Measurements from ENCODE around the gene KRTAP10-1.
"Not testable (repeated sequence)": the region's sequence is repeated elsewhere in the genome, so short reads cannot be mapped to it uniquely, and the experiment has no call there.

KRTAP10-1 gene

DNA sequence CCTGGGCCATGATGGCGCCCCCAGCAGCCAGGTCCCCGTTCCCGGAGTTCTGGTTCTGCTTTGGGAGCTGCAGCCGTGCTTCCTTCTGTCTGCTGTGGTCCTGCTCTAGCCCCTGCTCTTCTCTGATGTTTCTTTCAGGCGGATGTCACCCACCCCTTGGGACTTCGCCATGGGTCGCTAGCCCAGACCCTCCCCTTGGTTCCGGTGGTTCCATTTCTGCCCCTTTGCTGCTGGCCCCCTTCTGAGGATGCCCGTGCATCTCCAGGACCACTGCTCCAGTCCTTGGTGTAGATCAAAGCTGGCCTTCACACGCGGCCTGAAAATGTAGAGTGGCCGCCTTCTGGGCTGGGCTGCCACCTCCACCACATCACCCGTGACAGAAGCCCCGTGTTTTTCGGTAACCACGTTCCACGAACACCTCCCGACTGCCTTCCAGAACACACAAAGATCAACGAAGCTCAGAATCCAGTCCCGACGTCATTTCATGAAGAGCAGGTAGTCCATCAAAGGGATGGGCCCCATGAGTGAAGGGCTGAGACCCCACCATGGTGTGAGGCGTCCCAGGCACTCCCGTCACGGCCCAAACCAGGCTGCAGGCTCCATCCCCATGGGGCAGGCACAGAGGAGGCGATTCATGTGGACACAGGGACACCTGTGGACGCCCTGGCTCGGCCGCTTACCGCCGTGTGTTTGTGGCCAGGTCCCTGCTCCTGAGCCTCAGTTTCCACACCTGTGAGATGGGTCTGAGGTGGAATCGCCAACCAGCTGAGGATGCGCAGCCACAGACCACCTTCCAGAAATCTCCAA is 24.4 kb downstream of the KRTAP10-1 start:
- DNase-seq (ENCODE audit: low spot score) = no peak

DNA sequence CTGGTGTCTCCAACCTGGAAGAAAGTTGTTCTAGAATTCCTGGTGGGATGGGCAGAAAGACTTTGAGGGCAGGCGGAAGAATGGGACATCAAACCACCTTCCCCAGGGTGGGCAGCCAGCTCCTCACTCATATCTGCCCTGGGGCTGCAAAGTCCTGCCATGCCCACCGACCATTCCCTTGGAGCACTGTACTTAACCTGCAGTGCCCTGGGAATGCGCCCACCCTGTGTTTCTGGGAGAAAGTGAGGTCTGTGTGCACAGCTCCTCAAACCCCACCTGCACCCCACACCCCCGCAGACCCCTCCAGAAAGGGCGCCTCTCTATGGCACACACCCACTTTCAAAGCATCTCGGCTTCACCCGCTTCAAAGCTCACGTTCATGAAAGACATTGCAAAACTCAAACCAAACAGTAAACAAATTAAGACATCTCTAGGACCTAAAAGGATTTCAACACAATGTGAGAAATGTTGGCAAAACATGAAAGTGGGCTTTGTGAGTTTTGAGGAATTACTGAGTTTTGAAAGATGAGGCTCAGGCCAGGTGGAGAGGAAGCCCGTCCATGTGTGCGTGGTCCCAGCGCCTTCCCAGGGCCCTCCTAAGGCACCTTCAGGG is 25.1 kb downstream of the KRTAP10-1 start:
- no peak for DNase-seq (ENCODE audit: low spot score)

DNA sequence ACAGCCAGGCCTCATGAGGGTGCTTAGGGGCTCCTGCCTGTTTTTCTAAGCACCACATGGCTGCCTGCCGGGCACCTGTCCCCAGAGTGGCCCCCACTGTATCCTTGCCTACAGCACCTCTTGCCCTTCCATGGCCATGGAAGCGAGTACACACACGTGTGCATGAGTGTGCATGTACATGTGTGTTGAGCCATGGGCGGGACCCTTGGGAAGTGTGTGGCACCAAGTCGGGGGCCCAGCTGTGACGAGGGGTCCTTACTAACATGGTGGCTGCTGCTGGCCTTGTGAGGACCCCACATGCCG is 25.8 kb downstream of the KRTAP10-1 start:
- DNase-seq (ENCODE audit: low spot score) = no peak

DNA sequence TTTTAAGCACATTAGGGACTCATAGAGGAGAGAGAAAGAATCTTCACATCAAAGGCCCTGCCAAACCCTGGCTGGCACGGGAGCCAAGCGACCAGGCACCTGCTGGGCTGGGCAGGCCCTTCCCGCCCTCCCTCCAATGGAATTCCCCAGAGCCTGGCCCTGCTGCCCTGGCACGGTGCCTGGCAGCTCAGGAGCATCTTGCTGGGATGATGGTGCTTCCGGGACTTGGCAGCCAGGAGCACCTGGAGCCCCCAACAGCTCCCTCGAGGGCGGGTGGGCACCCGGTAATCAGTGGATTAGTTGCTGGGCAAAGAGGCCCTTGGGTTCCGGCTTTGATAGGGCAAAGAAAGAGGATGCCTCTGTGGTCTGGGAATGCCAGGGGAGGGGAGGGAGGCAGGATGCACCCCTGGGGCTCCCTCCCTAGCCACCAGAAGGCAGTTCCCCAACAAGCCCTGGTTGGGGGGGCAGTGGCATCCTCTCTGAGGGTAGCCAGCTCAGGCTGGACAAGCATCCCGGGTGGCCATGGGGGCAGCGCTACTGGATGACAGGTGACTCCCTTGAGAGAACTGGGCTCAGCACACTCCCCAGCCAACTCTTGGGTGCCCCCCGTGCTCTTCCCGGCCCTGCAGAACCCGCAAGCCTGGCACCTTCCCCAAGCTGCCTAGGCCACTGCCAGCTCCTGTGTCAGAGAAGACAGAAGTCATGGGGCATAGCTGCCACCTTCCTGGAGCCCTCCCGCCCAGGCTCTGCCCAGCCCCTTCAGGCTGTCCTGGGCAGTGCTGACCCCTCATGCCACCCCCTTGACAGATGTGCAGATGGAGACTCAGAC is 26.4 kb downstream of the KRTAP10-1 start:
- no peak for DNase-seq (ENCODE audit: low spot score)

DNA sequence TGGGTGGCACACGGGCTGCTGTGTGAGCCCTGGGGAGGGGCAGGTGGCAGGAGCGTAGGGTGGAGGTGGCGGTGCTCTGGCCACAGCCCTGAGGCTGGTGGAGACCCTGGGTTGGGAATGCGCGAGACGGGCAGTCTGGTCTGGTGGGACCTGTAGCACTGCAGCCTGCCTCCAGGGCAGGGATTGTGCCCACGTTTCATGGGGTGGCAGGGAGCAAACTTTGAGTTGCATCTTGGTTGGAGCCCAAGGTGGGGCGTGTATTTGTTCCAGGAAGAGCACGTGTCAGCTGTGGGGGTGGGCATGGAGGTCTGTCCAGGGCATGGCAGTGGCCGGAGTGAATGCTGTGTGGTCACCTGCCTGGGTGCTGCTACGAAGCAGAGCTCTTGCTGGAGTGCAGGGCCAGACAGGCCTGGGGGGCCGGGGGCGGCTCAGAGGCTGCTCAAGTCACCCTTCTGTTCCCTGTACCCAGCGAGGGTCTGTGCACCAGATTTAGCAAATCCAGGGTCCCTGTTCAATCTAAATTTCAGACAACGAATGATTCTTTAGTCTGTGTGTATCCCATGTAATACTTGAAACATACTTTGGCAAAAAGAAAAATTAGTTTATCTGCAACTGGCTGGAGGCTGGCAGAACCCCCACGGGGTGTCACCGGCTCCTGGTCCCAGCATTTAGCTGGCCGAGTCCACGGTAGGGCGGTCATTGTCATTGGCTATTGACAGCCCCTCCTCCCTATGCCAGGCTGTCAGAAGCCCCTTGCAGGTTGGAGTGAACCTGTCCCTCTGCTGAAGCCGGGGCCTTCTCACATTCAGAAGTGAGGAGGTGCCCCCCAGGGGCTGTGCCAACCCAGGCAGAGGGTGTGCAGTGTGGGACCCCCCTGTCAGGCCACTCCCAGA is 27.3 kb downstream of the KRTAP10-1 start:
- DNase-seq (ENCODE audit: low spot score) = no peak

DNA sequence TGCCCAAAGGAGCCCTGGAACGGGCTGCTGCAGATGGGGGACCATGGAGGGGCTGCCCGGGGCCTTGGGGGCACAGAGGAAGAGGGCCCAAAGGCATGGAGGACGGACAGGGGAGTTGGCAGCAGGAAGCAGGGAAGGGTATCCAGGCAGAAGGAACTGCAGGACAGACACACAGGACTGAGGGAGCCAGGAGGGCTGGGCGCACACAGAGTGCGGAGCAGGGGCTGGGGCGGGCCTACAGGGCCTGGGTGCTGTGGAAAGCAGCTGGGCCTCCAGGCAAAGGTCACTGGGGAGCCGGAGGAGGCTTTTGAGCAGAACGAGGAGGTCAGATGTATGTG is 28.1 kb downstream of the KRTAP10-1 start:
- DNase-seq (ENCODE audit: low spot score) = no peak

DNA sequence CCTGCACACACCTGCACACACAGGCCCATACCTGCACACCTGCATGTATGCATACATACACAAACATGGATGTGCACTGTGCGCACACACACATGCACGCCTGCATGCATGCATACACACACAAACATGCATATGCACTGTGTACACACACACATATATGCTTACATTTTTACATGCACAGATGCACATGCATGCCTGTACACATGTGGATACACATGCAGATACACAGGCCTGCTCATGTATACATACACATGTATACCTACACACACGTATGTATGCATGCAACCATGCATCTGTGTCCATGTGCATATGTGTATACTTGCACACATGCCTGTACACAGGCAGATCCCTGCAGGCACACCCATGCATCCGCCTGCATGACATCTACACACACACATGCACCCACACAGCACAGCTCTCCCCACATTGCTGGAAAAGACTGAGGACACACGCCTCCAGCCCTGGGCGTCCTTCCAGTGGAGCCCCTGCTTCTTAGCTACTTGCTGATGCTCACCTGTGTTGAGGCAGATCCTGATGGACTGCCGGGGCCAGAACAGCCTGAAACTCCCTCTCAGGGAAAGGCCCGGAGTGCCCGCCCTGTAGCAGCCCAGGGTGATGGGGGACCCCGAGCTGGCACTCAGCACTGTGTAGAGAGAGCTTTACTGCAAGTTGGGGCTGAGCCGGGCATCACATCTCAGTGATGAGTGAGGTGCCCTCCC is 28.6 kb downstream of the KRTAP10-1 start:
- no peak for DNase-seq (ENCODE audit: low spot score)

DNA sequence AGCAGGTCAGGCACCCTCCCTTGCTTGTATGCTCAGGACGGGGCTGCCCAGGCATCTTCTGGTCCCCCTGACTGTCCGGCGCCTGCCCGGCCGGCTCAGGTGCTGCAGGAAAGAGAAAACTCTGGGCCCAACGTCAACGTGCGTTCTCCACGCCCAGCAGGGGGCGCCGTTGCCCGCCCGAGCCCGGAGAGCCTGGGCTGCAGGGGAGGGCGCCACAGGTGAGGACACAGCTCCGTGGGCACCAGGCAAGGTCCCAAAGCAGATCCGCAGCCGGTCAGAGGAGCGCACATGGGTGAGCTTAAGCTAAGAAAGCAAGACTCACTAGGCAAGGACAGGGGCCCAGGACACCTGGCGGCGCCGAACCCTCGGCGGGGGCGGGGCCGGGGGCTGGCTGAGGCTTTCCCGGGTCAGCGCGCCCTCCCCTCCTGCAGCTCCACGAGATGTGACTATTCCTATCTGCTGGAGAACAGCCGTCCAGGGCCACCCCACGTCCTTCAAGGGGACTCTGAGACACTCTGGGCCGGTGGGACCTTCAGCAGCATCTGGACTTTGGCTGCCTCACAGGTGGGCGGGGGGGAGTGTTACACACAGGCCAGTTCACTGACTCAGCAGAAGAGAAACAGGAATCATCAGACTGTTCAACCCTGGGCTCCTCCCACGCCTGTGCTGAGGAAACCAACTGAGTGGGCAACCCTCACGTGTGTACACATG is 29.3 kb downstream of the KRTAP10-1 start:
- peak; percentile 22 for DNase-seq (ENCODE audit: low spot score)

DNA sequence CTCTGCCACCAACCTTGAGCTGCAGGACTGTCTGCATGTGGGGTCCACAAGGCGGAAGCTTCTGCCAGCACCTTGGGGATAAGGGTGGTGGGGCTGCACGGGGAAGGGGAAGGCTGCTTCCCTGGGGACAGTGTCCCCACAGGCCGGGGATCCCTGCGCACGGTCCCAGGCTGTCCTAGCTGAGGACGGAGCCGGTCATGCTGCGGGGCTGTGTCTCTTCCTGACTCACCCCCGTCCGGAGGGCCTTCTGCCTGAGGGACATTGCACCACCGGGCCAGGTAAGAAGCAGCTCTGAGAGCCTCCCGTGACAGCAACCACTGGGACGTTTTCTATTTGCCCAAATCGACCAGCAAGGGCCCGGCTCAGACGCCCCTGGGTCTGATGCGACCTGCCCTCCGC is 29.9 kb downstream of the KRTAP10-1 start:
- no peak for DNase-seq (ENCODE audit: low spot score)

DNA sequence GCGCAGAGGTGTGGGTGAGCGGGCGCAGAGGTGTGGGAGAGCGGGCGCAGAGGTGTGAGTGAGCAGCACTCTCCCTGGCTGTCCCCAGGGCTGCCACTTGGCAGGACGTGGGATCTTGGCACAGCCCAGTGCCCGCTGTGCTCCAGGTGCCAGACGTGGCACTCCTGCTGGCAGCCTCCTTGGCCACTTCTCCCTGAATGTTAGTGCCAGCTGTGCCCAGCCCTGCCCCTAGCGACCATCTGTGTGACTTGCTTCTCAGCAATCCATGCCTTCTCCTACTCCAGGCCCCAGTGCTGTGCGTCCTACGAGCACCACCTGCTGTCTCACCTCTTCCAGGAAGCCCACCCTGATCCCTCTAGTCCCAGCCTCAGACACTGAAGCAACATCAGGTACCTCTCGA is 30.5 kb downstream of the KRTAP10-1 start:
- DNase-seq (ENCODE audit: low spot score) = no peak

DNA sequence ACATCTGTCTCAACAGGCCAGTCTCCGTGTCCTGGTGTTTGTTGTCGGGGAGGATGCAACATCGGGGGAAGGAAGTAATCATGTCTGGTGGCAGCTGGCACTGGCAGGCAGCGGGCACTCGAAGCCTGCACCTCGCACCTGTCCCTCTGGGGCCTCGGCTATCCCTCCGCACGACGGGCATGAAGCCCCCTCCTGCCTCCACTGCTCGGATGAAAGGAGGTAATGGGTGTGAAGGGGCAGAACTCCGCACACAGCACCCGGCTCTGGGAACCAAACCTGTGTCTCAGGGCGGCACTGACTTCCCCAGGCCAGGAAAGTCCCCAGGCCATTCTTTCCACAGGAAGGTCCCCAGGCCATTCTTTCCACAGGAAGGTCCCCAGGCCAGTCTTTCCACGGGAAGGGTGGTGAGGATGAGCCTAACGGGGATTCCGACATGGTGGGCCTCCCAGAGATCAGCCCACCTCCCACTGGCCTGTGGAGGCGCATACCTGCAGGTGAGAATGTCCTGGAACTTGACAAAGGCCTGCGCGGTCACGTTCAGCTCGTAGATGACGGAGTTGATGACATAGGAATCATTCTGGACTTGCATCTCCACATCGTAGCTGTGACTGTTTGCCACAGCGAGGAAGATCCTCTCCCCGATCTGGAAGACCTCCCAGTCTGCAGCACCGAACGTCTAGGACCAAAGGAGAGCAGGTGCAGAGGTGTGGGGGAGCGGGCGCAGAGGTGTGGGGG is 31.1 kb downstream of the KRTAP10-1 start:
- no peak for DNase-seq (ENCODE audit: low spot score)

DNA sequence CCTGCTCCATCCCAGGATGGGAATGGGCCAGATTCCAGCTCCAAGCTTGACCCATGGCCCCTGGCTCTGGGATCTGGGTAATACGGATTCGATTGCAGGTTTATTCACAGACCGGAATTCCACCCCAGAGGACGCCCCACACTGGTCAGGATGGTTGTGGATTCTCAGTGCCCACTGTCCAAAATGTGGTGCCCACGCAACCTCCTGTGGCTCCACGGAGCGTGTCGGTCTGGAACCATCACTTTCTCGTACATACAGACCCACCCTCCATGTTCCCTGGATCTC is 31.6 kb downstream of the KRTAP10-1 start:
- DNase-seq (ENCODE audit: low spot score) = no peak

DNA sequence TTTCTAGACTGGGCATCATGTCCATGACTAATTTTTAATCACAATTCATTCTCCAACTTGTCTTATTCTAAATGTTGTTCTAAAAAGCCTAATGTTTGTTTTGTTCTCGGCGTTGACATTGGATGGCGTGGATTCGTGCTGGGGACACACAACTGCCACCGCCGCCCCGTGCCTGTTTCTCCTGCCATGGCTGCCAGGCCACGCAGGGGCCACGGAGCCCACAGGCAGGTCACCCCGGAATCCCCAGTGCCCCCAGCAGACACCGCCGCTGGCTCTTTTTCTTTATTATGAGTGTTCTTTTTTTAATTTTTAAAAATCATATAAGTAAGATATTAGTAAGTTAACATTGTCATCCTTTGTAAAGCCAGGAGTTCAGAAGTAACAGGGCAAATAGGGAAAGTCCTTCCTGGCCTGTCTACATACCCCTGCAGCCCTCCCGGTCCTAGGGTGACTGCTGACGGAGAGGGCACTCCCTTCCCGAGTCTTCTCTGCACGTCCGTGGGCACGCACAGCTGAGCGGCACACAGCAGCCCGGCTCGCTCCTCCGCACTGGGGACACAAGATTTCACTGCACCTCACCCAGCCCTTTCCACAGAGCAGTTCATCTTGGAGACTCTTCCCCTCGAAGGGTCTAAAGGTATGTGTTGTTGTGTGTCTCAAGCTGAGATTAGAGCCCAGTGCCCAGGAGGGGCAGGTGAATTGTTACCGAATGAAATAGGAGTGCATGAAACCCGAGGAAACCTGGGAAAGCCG is 32.1 kb downstream of the KRTAP10-1 start:
- DNase-seq (ENCODE audit: low spot score) = no peak

DNA sequence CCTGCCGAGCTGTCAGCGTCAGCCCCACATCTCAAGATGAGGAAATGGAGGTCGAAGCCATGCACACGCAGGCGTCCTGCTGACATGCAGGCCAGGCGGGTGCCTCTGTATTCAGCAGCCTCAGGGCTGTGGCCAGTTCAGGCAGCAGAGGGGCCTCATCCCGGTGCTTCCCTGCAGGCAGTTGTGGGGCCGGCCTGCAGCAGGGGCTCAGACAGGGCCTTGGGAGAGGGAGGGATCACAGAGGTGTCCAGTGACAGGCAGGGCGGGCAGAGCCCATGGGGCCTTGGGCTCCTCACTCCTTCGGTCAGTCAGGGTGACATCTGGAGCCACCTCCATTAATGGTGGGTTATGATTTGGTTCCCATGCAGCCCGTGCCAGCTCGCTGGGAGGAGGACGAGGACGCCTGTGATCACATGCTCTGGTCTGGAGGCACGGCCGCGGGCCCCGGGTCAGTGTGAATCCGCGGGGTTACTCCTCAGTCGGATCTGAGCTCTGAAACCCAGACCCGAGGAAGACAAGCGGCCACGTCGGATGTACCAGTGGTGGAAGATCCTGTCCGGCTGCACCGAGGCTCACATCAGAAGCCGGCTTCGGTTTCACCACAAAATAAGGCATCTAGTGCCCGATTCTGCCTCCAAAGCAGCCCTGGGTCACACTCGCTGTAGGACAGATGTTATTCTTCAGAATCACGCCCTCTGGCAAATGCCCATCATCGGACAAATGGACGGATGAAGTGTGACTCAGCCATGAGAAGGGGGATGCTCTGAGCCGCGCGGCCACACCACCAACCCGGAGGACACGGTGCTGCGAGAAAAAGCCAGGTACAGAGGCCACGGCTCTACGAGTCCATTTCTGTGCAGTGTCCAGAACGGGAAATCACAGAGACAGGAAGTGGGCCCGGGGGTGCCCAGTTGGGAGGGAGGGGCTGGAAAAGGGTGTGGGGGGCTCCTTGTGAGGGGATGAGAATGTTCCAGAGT is 33.4 kb downstream of the KRTAP10-1 start:
- DNase-seq (ENCODE audit: low spot score) = no peak

DNA sequence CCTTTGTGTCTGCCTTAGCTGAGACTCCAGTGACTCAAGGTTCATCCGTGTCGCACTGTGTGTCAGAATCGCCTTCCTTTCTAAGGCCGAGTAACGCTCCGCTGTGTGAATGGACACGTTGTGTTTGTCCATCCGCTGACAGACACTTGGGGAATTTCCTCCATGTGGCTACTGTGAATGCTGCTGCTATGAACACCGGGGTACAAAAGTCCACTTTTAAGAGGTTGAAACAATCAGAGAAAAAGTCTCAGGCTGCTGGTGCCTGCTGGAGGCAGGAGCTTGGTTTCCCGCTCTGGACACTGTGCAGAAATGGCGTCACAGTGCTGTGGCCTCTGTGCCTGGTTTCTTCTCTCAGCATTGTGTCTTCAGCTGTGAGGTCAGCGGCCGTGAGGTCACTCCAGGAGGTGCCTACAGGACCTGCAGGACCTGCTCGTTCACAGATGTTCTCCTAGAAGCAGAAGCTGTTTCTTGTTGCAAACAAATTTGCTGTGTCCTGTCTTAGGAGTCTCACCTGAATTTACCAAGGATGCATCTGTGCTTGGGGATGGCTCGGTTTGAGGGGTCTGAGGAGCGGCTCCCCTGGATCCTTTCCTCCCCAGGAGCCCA is 34.2 kb downstream of the KRTAP10-1 start:
- peak; percentile 24 for DNase-seq (ENCODE audit: low spot score)

DNA sequence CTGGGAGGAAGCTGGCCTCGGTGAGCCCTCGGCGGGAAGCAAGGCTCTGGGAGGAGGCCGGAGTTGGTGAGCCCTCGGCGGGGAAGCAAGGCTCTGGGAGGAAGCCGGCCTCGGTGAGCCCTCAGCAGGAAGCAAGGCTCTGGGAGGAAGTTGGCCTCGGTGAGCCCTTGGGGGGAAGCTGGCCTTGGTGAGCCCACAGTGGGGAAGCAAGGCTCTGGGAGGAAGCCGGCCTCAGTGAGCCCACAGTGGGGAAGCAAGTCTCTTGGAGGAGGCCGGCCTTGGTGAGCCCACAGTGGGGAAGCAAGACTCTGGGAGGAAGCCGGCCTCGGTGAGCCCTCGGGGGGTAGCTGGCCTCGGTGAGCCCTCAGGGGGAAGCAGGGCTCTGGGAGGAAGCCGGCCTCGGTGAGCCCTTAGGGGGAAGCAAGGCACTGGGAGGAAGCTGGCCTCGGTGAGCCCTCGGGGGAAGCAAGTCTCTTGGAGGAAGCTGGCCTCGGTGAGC is 36.0 kb downstream of the KRTAP10-1 start:
- DNase-seq (ENCODE audit: low spot score) = no peak

DNA sequence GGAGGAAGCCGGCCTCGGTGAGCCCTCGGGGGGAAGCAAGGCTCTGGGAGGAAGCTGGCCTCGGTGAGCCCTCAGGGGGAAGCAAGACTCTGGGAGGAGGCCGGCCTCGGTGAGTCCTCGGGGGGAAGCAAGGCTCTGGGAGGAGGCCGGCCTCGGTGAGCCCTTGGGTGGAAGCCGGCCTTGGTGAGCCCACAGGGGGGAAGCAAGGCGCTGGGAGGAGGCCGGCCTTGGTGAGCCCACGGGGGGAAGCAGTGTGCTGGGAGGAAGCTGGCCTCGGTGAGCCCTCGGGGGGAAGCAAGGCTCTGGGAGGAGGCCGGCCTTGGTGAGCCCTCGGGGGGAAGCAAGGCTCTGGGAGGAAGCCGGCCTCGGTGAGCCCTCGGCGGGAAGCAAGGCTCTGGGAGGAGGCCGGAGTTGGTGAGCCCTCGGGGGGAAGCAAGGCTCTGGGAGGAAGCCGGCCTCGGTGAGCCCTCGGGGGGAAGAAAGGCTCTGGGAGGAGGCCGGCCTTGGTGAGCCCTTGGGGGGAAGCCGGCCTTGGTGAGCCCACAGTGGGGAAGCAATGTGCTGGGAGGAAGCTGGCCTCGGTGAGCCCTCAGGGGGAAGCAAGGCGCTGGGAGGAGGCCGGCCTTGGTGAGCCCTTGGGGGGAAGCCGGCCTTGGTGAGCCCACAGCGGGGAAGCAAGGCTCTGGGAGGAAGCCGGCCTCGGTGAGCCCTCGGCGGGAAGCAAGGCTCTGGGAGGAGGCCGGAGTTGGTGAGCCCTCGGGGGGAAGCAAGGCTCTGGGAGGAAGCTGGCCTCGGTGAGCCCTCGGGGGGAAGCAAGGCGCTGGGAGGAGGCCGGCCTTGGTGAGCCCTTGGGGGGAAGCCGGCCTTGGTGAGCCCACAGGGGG is 36.7 kb downstream of the KRTAP10-1 start:
- DNase-seq (ENCODE audit: low spot score) = not testable (repeated sequence)

Data from kidney capillary endothelial cell (primary cell).